Panc1 (cell line): ENCODE data around the gene FYCO1.

Source experiments
- CTCF ChIP-seq: fragments of 450-650 bp; IDR thresholded peaks from 2 replicates; pipeline ENCODE4 v1.5.1; 2017; ENCODE audit warnings: mild to moderate bottlenecking
- REST ChIP-seq, 2 experiments: IDR thresholded peaks; 2 replicates each; pipeline ENCODE4 v1.6.1; 2011 to 2012; ENCODE audit warnings: low read depth in 2 of 2, control low read depth in 1 of 2, low read length in 1 of 2, mild to moderate bottlenecking in 1 of 2, moderate library complexity in 1 of 2; ENCODE audit not compliant: insufficient read depth in 1 of 2

GRCh38 chr3:45988804-45989203, 6.8 kb downstream of the FYCO1 start:
- TF ChIP-seq CTCF (no peak), REST (IDR thresholded peaks at IDR 0.05; ENCODE audit: insufficient read depth in 1 of 2, low read depth in 2 of 2, low read length in 1 of 2) (no peak)
